GM12892 (cell line): ENCODE measurements around the gene SUSD1. TPM values are rescaled to one million over a fixed set of nuclear protein-coding genes. Genes with fewer than 3 reads are reported as not detected.
A peak's percentile ranks its signal among the peaks of the same experiment; 100 is the strongest.
"Not testable (repeated sequence)": the region's sequence is repeated elsewhere in the genome, so short reads cannot be mapped to it uniquely, and the experiment has no call there.

ENCODE experiments used
- DNase-seq: peaks from one replicate; pipeline ENCODE4 v3.0.0; 2011; ENCODE audit not compliant: insufficient read length
- FAIRE-seq: peaks from 2 replicates; lab custom pipeline; 2011; peaks lifted over from hg19 to GRCh38; lab: Jason Lieb, UNC
- POLR2A ChIP-seq: IDR thresholded peaks from 2 replicates; pipeline ENCODE4 v1.6.1; 2011; ENCODE audit warnings: low read depth, low read length, control low read depth
- POLR2AphosphoS5 ChIP-seq: IDR thresholded peaks from 2 replicates; pipeline ENCODE4 v1.6.1; 2011; ENCODE audit warnings: low read depth, low read length, control low read depth
- TAF1 ChIP-seq: IDR thresholded peaks from 2 replicates; pipeline ENCODE4 v1.6.1; 2011; ENCODE audit warnings: low read depth, mild to moderate bottlenecking, control low read depth, low read length, borderline replicate concordance
- polyA plus RNA-seq: library from polyadenylated mRNA; unstranded; fragments of >200 nt; gene quantifications from one replicate; pipeline ENCODE4 v1.2.1, GENCODE V29; 2012; ENCODE audit warnings: missing spikeins, inconsistent platforms; ENCODE audit not compliant: missing spikeins

The SUSD1 gene
- 4.8 TPM for polyA plus RNA-seq

GRCh38 chr9:112174965-112175795 lies at the start of gene SUSD1:
Gene SUSD1 (minus strand): TSS chr9:112175297. CDS start chr9:112175235, 62 bp downstream.
- FAIRE-seq: no peak
- no peak for TF ChIP-seq TAF1
- TF ChIP-seq POLR2A: no peak
- no peak for TF ChIP-seq POLR2AphosphoS5
- peak; percentile 62 for DNase-seq

GRCh38 chr9:112224401-112225289 lies 49.5 kb upstream of the SUSD1 start:
- TF ChIP-seq TAF1: no peak
- no peak for TF ChIP-seq POLR2AphosphoS5
- TF ChIP-seq POLR2A: no peak
- FAIRE-seq: peak; percentile 60
- no peak for DNase-seq

GRCh38 chr9:112218908-112219307 lies 43.8 kb upstream of the SUSD1 start:
- FAIRE-seq (peak; percentile 81), DNase-seq (peak; percentile 15)
- no peak for TF ChIP-seq TAF1
- TF ChIP-seq POLR2AphosphoS5: no peak
- TF ChIP-seq POLR2A: no peak

GRCh38 chr9:112212926-112213325 lies 37.8 kb upstream of the SUSD1 start:
- DNase-seq (no peak), FAIRE-seq (no peak)
- no peak for TF ChIP-seq POLR2A
- no peak for TF ChIP-seq TAF1
- no peak for TF ChIP-seq POLR2AphosphoS5

GRCh38 chr9:112207451-112207850 lies 32.4 kb upstream of the SUSD1 start:
- no peak for TF ChIP-seq POLR2A
- no peak for TF ChIP-seq POLR2AphosphoS5
- no peak for TF ChIP-seq TAF1
- DNase-seq (no peak), FAIRE-seq (no peak)

GRCh38 chr9:112203536-112203935 lies 28.4 kb upstream of the SUSD1 start:
- DNase-seq (no peak), FAIRE-seq (no peak)
- TF ChIP-seq TAF1: no peak
- no peak for TF ChIP-seq POLR2A
- no peak for TF ChIP-seq POLR2AphosphoS5

- TF ChIP-seq POLR2A (no peak), POLR2AphosphoS5 (no peak), TAF1 (no peak)
- DNase-seq (no peak), FAIRE-seq (no peak)
These were observed 25.6 kb upstream of the SUSD1 start for GRCh38 chr9:112200711-112201110.

- TF ChIP-seq TAF1 (no peak), POLR2A (no peak), POLR2AphosphoS5 (no peak)
- DNase-seq (no peak), FAIRE-seq (no peak)
These were observed 23.5 kb upstream of the SUSD1 start for GRCh38 chr9:112198646-112199045.

GRCh38 chr9:112194969-112195431 lies 19.9 kb upstream of the SUSD1 start:
- no peak for FAIRE-seq

GRCh38 chr9:112193572-112194288 lies 18.6 kb upstream of the SUSD1 start:
- TF ChIP-seq TAF1 (no peak), POLR2AphosphoS5 (no peak), POLR2A (no peak)
- FAIRE-seq (no peak), DNase-seq (no peak)

More at GRCh38 chr9:112194969-112195431, 19.9 kb upstream of the SUSD1 start:
- DNase-seq: no peak
- no peak for TF ChIP-seq POLR2A
- TF ChIP-seq TAF1: no peak
- no peak for TF ChIP-seq POLR2AphosphoS5

GRCh38 chr9:112190320-112190719 lies 15.2 kb upstream of the SUSD1 start:
- not testable (repeated sequence) for FAIRE-seq, DNase-seq
